H1 (cell line): ENCODE results near the gene PC.

Source experiments
- BRCA1 ChIP-seq: IDR thresholded peaks from 2 replicates; pipeline ENCODE4 v1.6.1; 2012; ENCODE audit warnings: low read depth, low read length, improper control_type of control experiment
- CEBPB ChIP-seq: IDR thresholded peaks from 2 replicates; pipeline ENCODE4 v1.6.1; 2012; ENCODE audit warnings: low read depth, low read length
- CHD2 ChIP-seq: IDR thresholded peaks from 2 replicates; pipeline ENCODE4 v1.6.1; 2012; ENCODE audit warnings: low read length, improper control_type of control experiment
- CTCF ChIP-seq, 3 experiments: IDR thresholded peaks; 1 replicate in 2 of 3; 2 replicates in 1 of 3; pipeline versions ENCODE4 v1.5.1 to v1.6.1; 2011; ENCODE audit warnings: low read length in 3 of 3, mild to moderate bottlenecking in 3 of 3, inconsistent platforms in 2 of 3, low read depth in 1 of 3, moderate library complexity in 1 of 3; ENCODE audit not compliant: insufficient read depth in 1 of 3; ENCODE audit errors: control extremely low read depth in 1 of 3
- EGR1 ChIP-seq: IDR thresholded peaks from 2 replicates; pipeline ENCODE4 v1.6.1; 2011; ENCODE audit warnings: low read depth, low read length, borderline replicate concordance
- GABPA ChIP-seq: IDR thresholded peaks from 2 replicates; pipeline ENCODE4 v1.6.1; 2011; ENCODE audit warnings: mild to moderate bottlenecking, low read length, moderate library complexity, borderline replicate concordance; ENCODE audit not compliant: insufficient read depth
- JUND ChIP-seq: IDR thresholded peaks from 2 replicates; pipeline ENCODE4 v1.6.1; 2011; ENCODE audit warnings: mild to moderate bottlenecking, improper control_type of control experiment, low read length
- KDM4A ChIP-seq: IDR thresholded peaks from one replicate; pipeline ENCODE4 v1.7.1; 2012; ENCODE audit warnings: low read depth, mild to moderate bottlenecking, moderate library complexity, low read length, inconsistent platforms; ENCODE audit not compliant: severe bottlenecking
- POLR2A ChIP-seq, 2 experiments: IDR thresholded peaks; 1 replicate in 1 of 2; 2 replicates in 1 of 2; pipeline ENCODE4 v1.6.1; 2011; ENCODE audit warnings: low read depth in 2 of 2, low read length in 2 of 2, mild to moderate bottlenecking in 2 of 2; ENCODE audit errors: control extremely low read depth in 1 of 2
- POLR2AphosphoS5 ChIP-seq: IDR thresholded peaks from 2 replicates; pipeline ENCODE4 v1.6.1; 2011; ENCODE audit warnings: low read depth, low read length
- RAD21 ChIP-seq, 2 experiments: IDR thresholded peaks in 1 of 2; conservative IDR thresholded peaks in 1 of 2; 2 replicates each; pipeline ENCODE4 v1.6.1; 2011; ENCODE audit warnings: low read depth in 2 of 2, low read length in 2 of 2, improper control_type of control experiment in 1 of 2, inconsistent platforms in 1 of 2, mild to moderate bottlenecking in 1 of 2, moderate library complexity in 1 of 2
- RNF2 ChIP-seq: fragments of 200-900, 300-1000 bp; sonication (generic); IDR thresholded peaks from 2 replicates; pipeline ENCODE4 v1.7.1; 2016; ENCODE audit warnings: borderline replicate concordance, low read depth, mild to moderate bottlenecking, antibody characterized with exemption, low read length; ENCODE audit not compliant: poor library complexity, severe bottlenecking; ENCODE audit errors: missing control alignments
- TAF1 ChIP-seq: IDR thresholded peaks from 2 replicates; pipeline ENCODE4 v1.6.1; 2011; ENCODE audit warnings: mild to moderate bottlenecking, low read depth, low read length
- TF ChIP-seq, protein P1 (sequence below): IDR thresholded peaks from 2 replicates; pipeline ENCODE4 v1.6.1; 2012; ENCODE audit warnings: low read length, inconsistent platforms

DNA sequence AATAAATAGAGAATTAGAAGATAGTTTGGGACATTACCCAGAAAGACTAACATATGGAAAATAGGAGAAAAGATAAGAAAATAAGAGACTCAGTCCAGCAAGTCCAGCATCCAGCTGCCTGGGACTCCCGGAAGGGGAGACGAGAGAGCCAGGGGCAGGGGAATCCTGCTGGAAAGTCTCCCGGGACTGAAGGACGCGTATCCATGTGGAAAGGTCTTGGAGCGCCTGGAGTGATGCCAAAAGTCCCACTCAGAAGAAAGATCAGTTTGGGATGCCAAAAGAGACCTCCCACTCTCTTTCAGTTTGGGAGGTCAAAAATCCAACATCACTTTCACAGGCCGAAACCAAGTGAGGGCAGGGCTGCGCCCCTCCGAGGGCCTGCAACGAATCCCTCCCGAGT, 70.7 kb downstream of the PC start:
- TF ChIP-seq EGR1 = no peak
- TF ChIP-seq CEBPB = no peak
- no peak for TF ChIP-seq RAD21 (IDR thresholded peaks at IDR 0.05 in 1 of 2, conservative IDR thresholded peaks at IDR 0.05 in 1 of 2; ENCODE audit: low read depth in 2 of 2, low read length in 2 of 2)
- no peak for TF ChIP-seq POLR2A (IDR thresholded peaks at IDR 0.05; ENCODE audit: control extremely low read depth in 1 of 2, low read depth in 2 of 2, low read length in 2 of 2)
- no peak for TF ChIP-seq BRCA1
- no peak for TF ChIP-seq CHD2
- TF ChIP-seq CTCF (IDR thresholded peaks at IDR 0.05; ENCODE audit: control extremely low read depth in 1 of 3, insufficient read depth in 1 of 3, low read depth in 1 of 3, low read length in 3 of 3) = no peak
- no peak for TF ChIP-seq KDM4A
- TF ChIP-seq JUND = no peak
- no peak for TF ChIP-seq RNF2
- TF ChIP-seq POLR2AphosphoS5 = no peak
- no peak for TF ChIP-seq TAF1
- TF ChIP-seq, protein P1, sequence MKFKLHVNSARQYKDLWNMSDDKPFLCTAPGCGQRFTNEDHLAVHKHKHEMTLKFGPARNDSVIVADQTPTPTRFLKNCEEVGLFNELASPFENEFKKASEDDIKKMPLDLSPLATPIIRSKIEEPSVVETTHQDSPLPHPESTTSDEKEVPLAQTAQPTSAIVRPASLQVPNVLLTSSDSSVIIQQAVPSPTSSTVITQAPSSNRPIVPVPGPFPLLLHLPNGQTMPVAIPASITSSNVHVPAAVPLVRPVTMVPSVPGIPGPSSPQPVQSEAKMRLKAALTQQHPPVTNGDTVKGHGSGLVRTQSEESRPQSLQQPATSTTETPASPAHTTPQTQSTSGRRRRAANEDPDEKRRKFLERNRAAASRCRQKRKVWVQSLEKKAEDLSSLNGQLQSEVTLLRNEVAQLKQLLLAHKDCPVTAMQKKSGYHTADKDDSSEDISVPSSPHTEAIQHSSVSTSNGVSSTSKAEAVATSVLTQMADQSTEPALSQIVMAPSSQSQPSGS = no peak
- no peak for TF ChIP-seq GABPA
